ENCODE measurements around the gene CERS2. TPM values are rescaled to one million over a fixed set of nuclear protein-coding genes. Genes with fewer than 3 reads are reported as not detected.

Gene CERS2
- total and polyA plus RNA-seq, 8 donors, result 213 to 359 (median 260) TPM

DNA sequence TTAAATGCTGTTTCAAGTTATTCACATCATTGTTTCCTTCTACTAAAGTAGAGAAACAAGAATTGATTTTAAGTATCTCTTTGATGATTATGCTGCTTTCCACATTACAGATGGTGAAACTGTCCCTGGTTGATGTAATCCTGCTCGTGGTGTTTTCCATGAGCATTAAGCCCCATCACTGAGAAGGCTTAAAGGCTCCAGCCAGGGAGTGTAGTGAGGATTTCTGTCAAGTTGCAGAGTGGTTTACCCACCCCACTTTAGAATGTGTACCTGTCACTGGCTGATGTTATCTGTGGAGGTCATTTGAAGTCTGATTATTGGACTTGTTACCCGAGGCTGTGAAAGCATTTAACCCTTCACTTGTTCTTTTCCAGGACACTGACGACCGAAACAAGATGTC is 12.9 kb downstream of the CERS2 start:
- intact Hi-C loops (cut with DNase I), result no loop called here
- H3K9me3 ChIP-seq, result no peaks in the 10 kb centered on the region
- H3K4me1 ChIP-seq, result peaks cover 0 to 7% of the 10 kb centered on the region in 2 donors
- H3K36me3 ChIP-seq, result peaks cover 0 to 100% of the 10 kb centered on the region in 2 donors
- no peaks in the 10 kb centered on the region for H3K27me3 ChIP-seq
- no peak for DNase-seq
- ATAC-seq, result no peak
- no peak overlapping the region for H3K4me3 ChIP-seq
- no peak overlapping the region for H3K27ac ChIP-seq
- TF ChIP-seq, protein P1, sequence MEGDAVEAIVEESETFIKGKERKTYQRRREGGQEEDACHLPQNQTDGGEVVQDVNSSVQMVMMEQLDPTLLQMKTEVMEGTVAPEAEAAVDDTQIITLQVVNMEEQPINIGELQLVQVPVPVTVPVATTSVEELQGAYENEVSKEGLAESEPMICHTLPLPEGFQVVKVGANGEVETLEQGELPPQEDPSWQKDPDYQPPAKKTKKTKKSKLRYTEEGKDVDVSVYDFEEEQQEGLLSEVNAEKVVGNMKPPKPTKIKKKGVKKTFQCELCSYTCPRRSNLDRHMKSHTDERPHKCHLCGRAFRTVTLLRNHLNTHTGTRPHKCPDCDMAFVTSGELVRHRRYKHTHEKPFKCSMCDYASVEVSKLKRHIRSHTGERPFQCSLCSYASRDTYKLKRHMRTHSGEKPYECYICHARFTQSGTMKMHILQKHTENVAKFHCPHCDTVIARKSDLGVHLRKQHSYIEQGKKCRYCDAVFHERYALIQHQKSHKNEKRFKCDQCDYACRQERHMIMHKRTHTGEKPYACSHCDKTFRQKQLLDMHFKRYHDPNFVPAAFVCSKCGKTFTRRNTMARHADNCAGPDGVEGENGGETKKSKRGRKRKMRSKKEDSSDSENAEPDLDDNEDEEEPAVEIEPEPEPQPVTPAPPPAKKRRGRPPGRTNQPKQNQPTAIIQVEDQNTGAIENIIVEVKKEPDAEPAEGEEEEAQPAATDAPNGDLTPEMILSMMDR (IDR thresholded peaks at IDR 0.05), result no peak

GRCh38 chr1:150960646-150961045 is 14.0 kb downstream of the CERS2 start:
- intact Hi-C loops (cut with DNase I), result no loop called here
- Histone ChIP-seq H3K9me3 (no peaks in the 10 kb centered on the region), H3K27ac (no peak overlapping the region), H3K27me3 (no peaks in the 10 kb centered on the region), H3K36me3 (peaks cover 0 to 100% of the 10 kb centered on the region in 2 donors), H3K4me3 (no peak overlapping the region), H3K4me1 (peaks cover 0 to 7% of the 10 kb centered on the region in 2 donors)
- TF ChIP-seq, protein P1 (IDR thresholded peaks at IDR 0.05), result no peak
- DNase-seq, result no peak
- no peak for ATAC-seq

- no peak overlapping the region for H3K27ac ChIP-seq
- H3K36me3 ChIP-seq, result peaks cover 0 to 100% of the 10 kb centered on the region in 2 donors
- ATAC-seq, result no peak
- no peak for DNase-seq
- no peaks in the 10 kb centered on the region for H3K27me3 ChIP-seq
- H3K4me1 ChIP-seq, result peaks cover 0 to 5% of the 10 kb centered on the region in 2 donors
- TF ChIP-seq, protein P1 (IDR thresholded peaks at IDR 0.05), result no peak
- H3K9me3 ChIP-seq, result no peaks in the 10 kb centered on the region
- intact Hi-C loops (cut with DNase I), result no loop called here
- H3K4me3 ChIP-seq, result no peak overlapping the region
Measured at GRCh38 chr1:150957666-150958065, 17.0 kb downstream of the CERS2 start.

GRCh38 chr1:150955280-150955679 is 19.4 kb downstream of the CERS2 start:
- H3K36me3 ChIP-seq, result peaks cover 0 to 100% of the 10 kb centered on the region in 2 donors

GRCh38 chr1:150954708-150955107 is 19.9 kb downstream of the CERS2 start:
- DNase-seq (no peak), ATAC-seq (no peak)
- Histone ChIP-seq H3K36me3 (peaks cover 0 to 100% of the 10 kb centered on the region in 2 donors), H3K27me3 (no peaks in the 10 kb centered on the region), H3K4me3 (no peak overlapping the region), H3K4me1 (no peaks in the 10 kb centered on the region), H3K27ac (no peak overlapping the region), H3K9me3 (no peaks in the 10 kb centered on the region)
- intact Hi-C loops (cut with DNase I), result no loop called here
- TF ChIP-seq, protein P1 (IDR thresholded peaks at IDR 0.05), result no peak

More at GRCh38 chr1:150955280-150955679, 19.4 kb downstream of the CERS2 start:
- H3K4me1 ChIP-seq, result no peaks in the 10 kb centered on the region
- intact Hi-C loops (cut with DNase I), result no loop called here
- no peak overlapping the region for H3K27ac ChIP-seq
- TF ChIP-seq, protein P1 (IDR thresholded peaks at IDR 0.05), result no peak
- H3K9me3 ChIP-seq, result no peaks in the 10 kb centered on the region
- ATAC-seq (no peak), DNase-seq (no peak)
- H3K4me3 ChIP-seq, result no peak overlapping the region
- H3K27me3 ChIP-seq, result no peaks in the 10 kb centered on the region

Measured in left lung (tissue), 10 donors.